Measurements from ENCODE around the gene LSAMP. TPM values are rescaled to one million over a fixed set of nuclear protein-coding genes. Genes with fewer than 3 reads are reported as not detected.

The LSAMP gene
- total and polyA plus RNA-seq, 2 of the 4 experiments (the other 2 are of a cell fraction) = 7.9 to 8.0 TPM

GRCh38 chr3:115982629-115983028, 462.7 kb downstream of the LSAMP start:
- no peak for TF ChIP-seq BHLHE40 (IDR thresholded peaks at IDR 0.05; ENCODE audit: low read depth, low read length)
- TF ChIP-seq CHD1 (IDR thresholded peaks at IDR 0.05; ENCODE audit: low read depth, low read length) = no peak
- no peak for TF ChIP-seq MAZ (IDR thresholded peaks at IDR 0.05; ENCODE audit: borderline replicate concordance, low read depth, low read length)
- TF ChIP-seq MXI1 (IDR thresholded peaks at IDR 0.05; ENCODE audit: borderline replicate concordance, low read depth, low read length) = no peak
- no peak overlapping the region for H2BK5ac ChIP-seq (ENCODE audit: low read depth, low read length, poor library complexity, severe bottlenecking)
- H2BK20ac ChIP-seq (ENCODE audit: low read depth, low read length) = no peak overlapping the region
- H3K18ac ChIP-seq (ENCODE audit: low read depth, low read length) = no peak overlapping the region
- no peak for ATAC-seq (ENCODE audit: low read depth)
- no peak for DNase-seq
- no peak overlapping the region for H2BK120ac ChIP-seq (ENCODE audit: low read depth, low read length)
- no peak overlapping the region for H3K56ac ChIP-seq (ENCODE audit: extremely low read depth, insufficient read depth, low read length)
- H4K5ac ChIP-seq (ENCODE audit: low read depth, low read length) = no peak overlapping the region
- H3K4ac ChIP-seq (ENCODE audit: low read depth, low read length) = no peak overlapping the region
- WGBS, 2 experiments (ENCODE audit: extremely low coverage in 2 of 2, insufficient read length in 1 of 2) = no CpG with 5 or more reads among the region's 2 CpGs
- no peak overlapping the region for H2AK9ac ChIP-seq (replicated peaks; ENCODE audit: low read depth, low read length, poor library complexity)
- H3K4me3 ChIP-seq (ENCODE audit: insufficient read depth, low read depth, low read length) = no peak overlapping the region
- H2AFZ ChIP-seq (replicated peaks; ENCODE audit: low read length, poor library complexity) = no peak overlapping the region
- no peak overlapping the region for H3K23ac ChIP-seq (ENCODE audit: low read depth, low read length)
- BruUV-seq (replicated peaks) = no TSS peak
- H3K27me3 ChIP-seq (ENCODE audit: control insufficient read depth, insufficient read depth, low read length) = no peaks in the 10 kb centered on the region; the same call in 1 of the 2 replicates
- H3K14ac ChIP-seq (replicated peaks; ENCODE audit: low read depth, low read length) = no peak overlapping the region
- no peak overlapping the region for H2AK5ac ChIP-seq (ENCODE audit: low read depth, low read length)
- no peak overlapping the region for H4K91ac ChIP-seq (ENCODE audit: insufficient read depth, low read depth, low read length)
- no peaks in the 10 kb centered on the region for H3K9me1 ChIP-seq (ENCODE audit: insufficient read depth, low read length)
- no peaks in the 10 kb centered on the region for H4K20me1 ChIP-seq (ENCODE audit: insufficient read depth, low read length)
- no peaks in the 10 kb centered on the region for H3K79me1 ChIP-seq (ENCODE audit: low read depth in 1 of 2, low read length in 2 of 2)
- H2BK15ac ChIP-seq (ENCODE audit: low read depth, low read length) = no peak overlapping the region
- intact Hi-C loops (cut with micrococcal nuclease) = no loop called here
- H3K27ac ChIP-seq (ENCODE audit: insufficient read depth, low read length) = no peak overlapping the region
- no peaks in the 10 kb centered on the region for H3K9me3 ChIP-seq (ENCODE audit: control insufficient read depth, insufficient read depth, low read length)
- dilution Hi-C loops (cut with HindIII; ENCODE audit: low sequenced_read_pairs, unreplicated experiment) = no loop called here
- in situ Hi-C loops (cut with MboI; ENCODE audit: low sequenced_read_pairs) = no loop called here
- H3K4me1 ChIP-seq (ENCODE audit: control insufficient read depth, insufficient read depth, low read length) = no peaks in the 10 kb centered on the region
- no peak overlapping the region for H3K9ac ChIP-seq (ENCODE audit: low read depth, low read length)
- no peak overlapping the region for H3K4me2 ChIP-seq (ENCODE audit: low read depth, low read length)
- ChIA-PET CTCF (no interaction called here), POLR2A (ENCODE audit: unreplicated experiment) (no interaction called here)
- no peaks in the 10 kb centered on the region for H3K36me3 ChIP-seq (ENCODE audit: control insufficient read depth, insufficient read depth, low read length)
- H4K8ac ChIP-seq (ENCODE audit: low read depth in 2 of 2, low read length in 2 of 2) = no peak overlapping the region
